ENCODE results near the gene PINLYP. TPM values are rescaled to one million over a fixed set of nuclear protein-coding genes. Genes with fewer than 3 reads are reported as not detected.

PINLYP gene
- total and polyA plus RNA-seq, 2 of the 13 experiments (the other 11 are each of a cell fraction or from before 2014, with no cell fraction given), result 0.21 to 0.24 TPM

- TF ChIP-seq, protein P1, sequence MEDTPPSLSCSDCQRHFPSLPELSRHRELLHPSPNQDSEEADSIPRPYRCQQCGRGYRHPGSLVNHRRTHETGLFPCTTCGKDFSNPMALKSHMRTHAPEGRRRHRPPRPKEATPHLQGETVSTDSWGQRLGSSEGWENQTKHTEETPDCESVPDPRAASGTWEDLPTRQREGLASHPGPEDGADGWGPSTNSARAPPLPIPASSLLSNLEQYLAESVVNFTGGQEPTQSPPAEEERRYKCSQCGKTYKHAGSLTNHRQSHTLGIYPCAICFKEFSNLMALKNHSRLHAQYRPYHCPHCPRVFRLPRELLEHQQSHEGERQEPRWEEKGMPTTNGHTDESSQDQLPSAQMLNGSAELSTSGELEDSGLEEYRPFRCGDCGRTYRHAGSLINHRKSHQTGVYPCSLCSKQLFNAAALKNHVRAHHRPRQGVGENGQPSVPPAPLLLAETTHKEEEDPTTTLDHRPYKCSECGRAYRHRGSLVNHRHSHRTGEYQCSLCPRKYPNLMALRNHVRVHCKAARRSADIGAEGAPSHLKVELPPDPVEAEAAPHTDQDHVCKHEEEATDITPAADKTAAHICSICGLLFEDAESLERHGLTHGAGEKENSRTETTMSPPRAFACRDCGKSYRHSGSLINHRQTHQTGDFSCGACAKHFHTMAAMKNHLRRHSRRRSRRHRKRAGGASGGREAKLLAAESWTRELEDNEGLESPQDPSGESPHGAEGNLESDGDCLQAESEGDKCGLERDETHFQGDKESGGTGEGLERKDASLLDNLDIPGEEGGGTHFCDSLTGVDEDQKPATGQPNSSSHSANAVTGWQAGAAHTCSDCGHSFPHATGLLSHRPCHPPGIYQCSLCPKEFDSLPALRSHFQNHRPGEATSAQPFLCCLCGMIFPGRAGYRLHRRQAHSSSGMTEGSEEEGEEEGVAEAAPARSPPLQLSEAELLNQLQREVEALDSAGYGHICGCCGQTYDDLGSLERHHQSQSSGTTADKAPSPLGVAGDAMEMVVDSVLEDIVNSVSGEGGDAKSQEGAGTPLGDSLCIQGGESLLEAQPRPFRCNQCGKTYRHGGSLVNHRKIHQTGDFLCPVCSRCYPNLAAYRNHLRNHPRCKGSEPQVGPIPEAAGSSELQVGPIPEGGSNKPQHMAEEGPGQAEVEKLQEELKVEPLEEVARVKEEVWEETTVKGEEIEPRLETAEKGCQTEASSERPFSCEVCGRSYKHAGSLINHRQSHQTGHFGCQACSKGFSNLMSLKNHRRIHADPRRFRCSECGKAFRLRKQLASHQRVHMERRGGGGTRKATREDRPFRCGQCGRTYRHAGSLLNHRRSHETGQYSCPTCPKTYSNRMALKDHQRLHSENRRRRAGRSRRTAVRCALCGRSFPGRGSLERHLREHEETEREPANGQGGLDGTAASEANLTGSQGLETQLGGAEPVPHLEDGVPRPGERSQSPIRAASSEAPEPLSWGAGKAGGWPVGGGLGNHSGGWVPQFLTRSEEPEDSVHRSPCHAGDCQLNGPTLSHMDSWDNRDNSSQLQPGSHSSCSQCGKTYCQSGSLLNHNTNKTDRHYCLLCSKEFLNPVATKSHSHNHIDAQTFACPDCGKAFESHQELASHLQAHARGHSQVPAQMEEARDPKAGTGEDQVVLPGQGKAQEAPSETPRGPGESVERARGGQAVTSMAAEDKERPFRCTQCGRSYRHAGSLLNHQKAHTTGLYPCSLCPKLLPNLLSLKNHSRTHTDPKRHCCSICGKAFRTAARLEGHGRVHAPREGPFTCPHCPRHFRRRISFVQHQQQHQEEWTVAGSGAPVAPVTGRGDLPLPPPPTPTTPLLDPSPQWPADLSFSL (CRISPR knock-in tag; IDR thresholded peaks at IDR 0.05), result no peak
- TF ChIP-seq ELF1 (CRISPR knock-in tag; IDR thresholded peaks at IDR 0.05) (peak; percentile 1; the same call in 1 of the 2 replicates), ZNF292 (CRISPR knock-in tag; IDR thresholded peaks at IDR 0.05; ENCODE audit: borderline replicate concordance, low read depth) (no peak), ZNF317 (CRISPR knock-in tag; IDR thresholded peaks at IDR 0.05) (no peak), ZFP1 (CRISPR knock-in tag; IDR thresholded peaks at IDR 0.05) (no peak), SRSF9 (IDR thresholded peaks at IDR 0.05; ENCODE audit: borderline replicate concordance, insufficient read depth, low read depth, low read length, poor library complexity, severe bottlenecking) (no peak), ZNF670 (CRISPR knock-in tag; IDR thresholded peaks at IDR 0.05; ENCODE audit: borderline replicate concordance) (no peak), ZSCAN12 (CRISPR knock-in tag; IDR thresholded peaks at IDR 0.05) (no peak)
- TF ChIP-seq, protein P2, sequence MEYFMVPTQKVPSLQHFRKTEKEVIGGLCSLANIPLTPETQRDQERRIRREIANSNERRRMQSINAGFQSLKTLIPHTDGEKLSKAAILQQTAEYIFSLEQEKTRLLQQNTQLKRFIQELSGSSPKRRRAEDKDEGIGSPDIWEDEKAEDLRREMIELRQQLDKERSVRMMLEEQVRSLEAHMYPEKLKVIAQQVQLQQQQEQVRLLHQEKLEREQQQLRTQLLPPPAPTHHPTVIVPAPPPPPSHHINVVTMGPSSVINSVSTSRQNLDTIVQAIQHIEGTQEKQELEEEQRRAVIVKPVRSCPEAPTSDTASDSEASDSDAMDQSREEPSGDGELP (IDR thresholded peaks at IDR 0.05; ENCODE audit: borderline replicate concordance, low read depth), result peak; percentile 73; the same call in 1 of the 2 replicates
- TF ChIP-seq, protein P3, sequence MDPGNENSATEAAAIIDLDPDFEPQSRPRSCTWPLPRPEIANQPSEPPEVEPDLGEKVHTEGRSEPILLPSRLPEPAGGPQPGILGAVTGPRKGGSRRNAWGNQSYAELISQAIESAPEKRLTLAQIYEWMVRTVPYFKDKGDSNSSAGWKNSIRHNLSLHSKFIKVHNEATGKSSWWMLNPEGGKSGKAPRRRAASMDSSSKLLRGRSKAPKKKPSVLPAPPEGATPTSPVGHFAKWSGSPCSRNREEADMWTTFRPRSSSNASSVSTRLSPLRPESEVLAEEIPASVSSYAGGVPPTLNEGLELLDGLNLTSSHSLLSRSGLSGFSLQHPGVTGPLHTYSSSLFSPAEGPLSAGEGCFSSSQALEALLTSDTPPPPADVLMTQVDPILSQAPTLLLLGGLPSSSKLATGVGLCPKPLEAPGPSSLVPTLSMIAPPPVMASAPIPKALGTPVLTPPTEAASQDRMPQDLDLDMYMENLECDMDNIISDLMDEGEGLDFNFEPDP (CRISPR knock-in tag; conservative IDR thresholded peaks at IDR 0.05), result 0 out of 2 replicates have a peak, but pooled peaks have one; percentile 21
- TF ChIP-seq, protein P4, sequence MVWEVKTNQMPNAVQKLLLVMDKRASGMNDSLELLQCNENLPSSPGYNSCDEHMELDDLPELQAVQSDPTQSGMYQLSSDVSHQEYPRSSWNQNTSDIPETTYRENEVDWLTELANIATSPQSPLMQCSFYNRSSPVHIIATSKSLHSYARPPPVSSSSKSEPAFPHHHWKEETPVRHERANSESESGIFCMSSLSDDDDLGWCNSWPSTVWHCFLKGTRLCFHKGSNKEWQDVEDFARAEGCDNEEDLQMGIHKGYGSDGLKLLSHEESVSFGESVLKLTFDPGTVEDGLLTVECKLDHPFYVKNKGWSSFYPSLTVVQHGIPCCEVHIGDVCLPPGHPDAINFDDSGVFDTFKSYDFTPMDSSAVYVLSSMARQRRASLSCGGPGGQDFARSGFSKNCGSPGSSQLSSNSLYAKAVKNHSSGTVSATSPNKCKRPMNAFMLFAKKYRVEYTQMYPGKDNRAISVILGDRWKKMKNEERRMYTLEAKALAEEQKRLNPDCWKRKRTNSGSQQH (CRISPR knock-in tag; IDR thresholded peaks at IDR 0.05; ENCODE audit: low read depth), result no peak
These were observed 8.9 kb downstream of the PINLYP start (continued) for GRCh38 chr19:43584484-43584883.

All from HepG2 (cell line).